Measurements from ENCODE around the gene GPR15.
"Not testable (repeated sequence)": the region's sequence is repeated elsewhere in the genome, so short reads cannot be mapped to it uniquely, and the experiment has no call there.

GPR15 gene

DNA sequence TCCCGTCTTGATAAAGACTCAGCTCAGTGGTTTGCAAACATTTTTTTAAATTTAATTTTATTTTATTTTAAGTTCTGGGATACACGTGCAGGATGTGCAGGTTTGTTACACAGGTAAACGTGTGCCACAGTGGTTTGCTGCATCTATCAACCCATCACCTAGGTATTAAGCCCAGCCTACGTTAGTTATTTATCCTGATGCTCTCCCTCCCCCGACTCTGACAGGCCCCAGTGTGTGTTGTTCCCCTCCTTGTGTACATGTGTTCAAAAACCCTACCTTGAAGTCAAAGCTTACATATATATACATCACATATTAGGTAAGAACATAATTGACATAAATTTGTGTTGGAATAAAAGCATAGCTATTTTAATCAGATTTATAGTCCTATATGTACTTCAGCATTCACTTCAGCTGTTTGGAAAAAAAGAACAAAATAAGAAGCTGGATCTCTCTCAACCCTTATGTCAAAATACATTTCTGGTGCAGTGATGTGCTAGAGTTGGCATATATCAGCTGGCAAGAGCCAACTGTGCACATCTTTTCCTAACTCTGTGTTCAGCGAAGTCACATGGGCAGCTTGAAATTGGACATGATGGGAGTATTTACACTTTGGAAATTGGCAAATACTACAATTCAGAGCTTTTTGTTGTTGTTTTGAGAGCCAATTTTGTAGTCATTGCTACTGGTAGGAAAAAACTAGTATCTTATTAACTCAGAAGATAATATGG, 26.5 kb downstream of the GPR15 start:
- no peak for DNase-seq (ENCODE audit: low read depth)

DNA sequence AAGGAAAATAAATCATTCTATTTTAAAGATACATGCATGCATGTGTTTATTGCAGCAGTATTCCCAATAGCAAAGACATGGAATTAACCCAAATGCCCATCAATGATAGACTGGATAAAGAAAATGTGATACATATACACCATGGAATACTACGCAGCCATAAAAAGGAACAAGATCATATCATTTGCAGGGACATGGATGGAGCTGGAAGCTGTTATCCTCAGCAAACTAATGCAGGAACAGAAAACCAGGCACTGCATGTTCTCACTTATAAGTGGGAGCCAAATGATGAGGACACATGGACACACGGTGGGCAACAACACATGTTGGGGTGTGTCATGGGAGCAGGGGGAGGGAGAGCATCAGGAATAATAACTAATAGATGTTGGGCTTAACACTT, 28.0 kb downstream of the GPR15 start:
- DNase-seq (ENCODE audit: low read depth) = not testable (repeated sequence)

DNA sequence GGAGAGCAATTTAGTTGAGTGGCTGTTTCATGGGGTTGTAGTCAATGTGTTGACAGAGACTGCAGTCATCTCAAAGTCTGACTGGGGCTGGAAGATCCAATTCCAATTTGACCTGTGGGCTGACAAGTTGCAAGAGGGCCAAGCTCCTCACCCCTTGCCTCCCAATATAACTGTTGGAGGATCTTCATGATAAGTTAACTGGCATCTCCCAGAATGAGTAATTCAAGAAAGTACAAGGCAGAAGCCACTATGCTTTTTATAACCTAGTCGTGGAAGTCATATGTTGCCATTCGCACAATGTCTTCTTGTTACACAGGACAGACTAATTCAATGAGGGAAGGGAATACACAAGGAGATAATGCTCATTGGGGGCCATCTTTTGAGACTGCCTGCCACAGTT, 29.1 kb downstream of the GPR15 start:
- no peak for DNase-seq (ENCODE audit: low read depth)

DNA sequence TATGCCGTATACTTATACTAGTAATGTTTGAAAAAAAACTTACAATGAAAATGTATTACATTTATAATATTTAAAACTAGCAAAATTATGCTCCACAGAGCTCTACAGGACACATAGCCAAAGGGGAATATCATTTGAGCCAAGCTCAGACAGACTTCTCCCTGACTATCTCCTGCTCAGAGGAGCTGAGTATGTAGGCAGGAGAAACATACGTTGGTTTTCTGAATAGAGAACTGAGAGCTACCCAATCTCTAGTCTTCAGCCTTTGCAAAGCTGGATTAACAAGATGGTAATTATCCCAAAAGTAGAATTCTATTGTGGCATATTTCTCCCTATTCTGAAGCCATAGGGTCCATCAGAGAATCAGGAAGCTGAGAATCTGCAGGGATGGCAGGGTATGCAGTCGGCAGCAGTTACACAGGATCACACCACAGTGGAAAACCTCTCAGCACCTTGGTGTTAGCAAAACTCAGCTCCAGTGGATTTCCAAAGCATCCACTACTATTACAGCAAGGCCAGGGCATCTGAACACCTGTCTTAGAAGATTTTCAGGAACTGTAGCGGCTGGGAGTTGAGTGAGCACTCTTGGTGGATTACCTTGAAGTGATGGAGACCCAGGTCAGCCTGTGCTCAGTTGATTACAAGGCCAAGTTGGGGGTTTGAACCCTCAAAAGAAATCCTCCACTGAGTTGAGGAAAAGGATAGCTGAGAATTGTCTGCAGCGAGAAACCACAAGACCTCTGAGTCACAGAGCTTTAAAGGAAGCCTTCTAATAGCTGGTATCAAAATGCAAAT, 30.1 kb downstream of the GPR15 start:
- DNase-seq (ENCODE audit: low read depth) = no peak

DNA sequence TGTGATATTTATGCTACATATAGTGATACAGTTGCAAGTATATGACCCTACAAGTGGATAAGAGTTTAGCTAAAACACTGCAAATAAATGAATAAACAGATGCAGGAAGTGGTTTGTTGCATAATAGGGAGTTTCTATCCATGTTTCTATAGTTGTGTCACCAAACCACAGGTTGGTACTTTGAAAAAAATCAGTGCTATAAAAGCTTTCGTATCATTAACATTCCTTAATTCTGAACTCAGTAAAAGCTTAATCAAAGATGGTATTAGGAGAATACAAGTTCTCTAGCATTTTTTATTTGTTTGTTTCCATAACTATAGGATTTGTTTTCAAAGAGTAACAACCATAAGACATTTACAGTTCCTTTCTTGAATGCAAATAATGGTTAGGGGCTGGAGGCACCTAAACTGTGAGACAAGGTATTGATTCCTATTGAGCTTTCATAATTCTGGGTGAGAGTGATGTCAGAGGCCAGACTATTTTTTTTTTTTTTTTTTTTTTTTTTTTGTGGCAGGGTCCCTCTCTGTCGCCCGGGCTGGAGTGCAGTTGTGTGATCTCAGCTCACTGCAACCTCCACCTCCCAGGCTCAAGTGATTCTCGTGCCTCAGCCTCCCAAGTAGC, 32.0 kb downstream of the GPR15 start:
- no peak for DNase-seq (ENCODE audit: low read depth)

DNA sequence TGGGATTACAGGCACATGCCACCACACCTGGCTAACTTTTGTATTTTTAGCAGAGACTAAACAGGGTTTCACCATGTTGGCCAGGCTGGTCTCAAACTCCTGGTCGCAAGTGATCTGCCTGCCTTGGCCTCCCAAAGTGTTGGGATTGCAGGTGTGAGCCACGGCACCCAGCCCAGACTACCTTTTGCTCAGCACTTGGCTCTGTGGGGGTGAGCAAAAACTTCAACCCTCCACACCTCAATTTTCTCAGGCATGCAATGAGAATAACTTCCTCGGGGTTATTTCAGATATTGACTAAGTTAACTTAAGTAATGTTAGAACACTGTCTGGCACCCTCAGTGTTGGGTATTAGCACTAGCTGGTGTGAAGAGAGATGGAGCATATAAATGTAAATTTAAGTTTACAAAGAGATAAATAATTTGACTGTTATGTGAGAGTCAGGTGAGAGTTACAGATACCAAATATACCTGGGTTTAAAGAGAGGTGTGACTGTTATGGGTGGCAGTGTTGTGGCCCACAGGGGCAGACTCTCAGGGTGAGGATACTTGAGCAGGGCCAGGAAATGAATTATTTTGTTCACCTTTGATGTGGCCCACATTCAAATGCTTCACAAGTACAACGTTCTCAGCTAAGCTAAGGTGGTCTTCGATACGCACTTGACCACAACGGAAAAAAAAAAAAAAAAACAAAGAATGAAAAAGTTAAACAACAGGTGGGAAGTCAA, 32.7 kb downstream of the GPR15 start:
- DNase-seq (ENCODE audit: low read depth) = peak; percentile 24

DNA sequence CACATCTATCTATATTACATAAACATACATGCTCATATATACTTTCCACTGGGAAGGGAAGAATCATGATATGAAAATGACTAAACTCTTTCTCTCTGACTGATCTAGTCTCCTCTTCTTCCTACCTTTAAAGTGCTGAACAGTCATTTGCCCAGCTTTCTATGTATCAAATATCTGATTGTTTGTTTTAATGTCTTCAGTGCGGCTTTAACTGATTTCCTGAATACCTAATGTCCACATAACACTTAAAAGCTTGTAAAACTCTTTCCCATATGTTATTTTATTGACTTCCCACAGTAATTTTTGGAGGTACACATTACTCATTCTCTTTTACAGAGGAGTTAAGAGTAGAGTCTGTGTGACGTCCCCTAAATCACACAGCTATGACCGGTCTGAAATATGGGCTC, 33.5 kb downstream of the GPR15 start:
- no peak for DNase-seq (ENCODE audit: low read depth)

DNA sequence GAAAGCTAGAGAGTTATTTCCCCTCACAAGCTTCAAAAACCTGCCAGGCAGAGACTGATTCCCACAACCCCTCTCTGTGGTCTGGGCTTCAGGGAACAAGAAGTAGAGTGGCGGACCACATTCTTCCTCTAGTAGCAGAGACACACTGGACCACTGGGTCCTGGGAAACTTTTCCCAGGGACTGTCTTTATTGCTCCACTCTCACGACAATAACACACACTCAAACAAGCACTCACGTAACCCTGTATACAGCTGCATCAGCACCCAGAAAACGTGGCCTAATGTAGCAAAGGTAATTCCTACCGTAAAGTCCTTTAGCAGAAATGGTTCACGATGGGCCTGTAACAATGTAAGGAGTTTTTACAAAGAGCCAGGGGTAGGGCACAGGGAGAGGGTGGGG, 34.1 kb downstream of the GPR15 start:
- no peak for DNase-seq (ENCODE audit: low read depth)

DNA sequence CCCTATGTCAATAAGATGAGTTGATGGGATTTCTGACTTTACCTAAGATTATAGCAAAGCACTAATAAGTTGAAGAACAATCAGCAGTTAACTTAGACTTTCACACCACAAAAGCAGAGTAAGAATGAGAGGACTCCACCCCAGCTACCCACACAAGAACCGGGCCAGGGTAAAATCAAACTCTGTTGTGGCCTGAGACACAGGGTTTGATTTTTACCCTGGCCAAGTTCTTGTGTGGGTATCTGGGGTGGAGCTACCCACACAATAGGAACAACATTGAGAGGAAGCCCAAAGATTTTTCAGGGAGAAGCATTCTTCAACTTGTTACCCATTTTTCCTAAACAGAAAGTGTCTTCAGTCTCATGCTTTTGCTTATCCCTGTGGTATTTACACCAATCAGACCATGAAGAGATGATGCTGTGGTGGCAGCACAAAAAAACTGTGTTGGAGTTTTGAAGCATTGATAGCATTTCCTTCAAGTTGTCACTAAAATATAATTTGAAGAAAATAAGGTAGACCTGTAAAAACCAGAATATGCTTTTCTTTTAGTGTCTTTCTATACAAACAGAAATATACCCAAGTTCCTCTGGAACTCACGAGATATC, 36.0 kb downstream of the GPR15 start:
- no peak for DNase-seq (ENCODE audit: low read depth)

DNA sequence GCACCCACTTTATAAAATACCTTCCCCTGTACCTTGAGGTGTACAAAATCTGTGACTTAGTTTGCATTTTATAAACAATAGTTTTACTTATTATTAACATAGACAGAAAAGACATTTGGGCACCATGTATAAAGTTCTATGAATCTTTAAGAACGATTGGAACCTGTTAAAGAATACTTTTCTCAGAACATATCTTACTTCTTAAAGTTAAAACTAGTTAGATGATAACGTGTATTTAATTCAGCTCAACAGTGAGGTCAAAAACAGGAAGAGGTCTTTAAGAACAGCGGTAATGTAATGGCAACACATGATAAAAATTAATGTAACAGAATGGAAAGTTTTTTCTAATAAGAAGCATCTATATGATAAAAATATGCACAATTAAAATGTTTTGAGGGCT, 36.6 kb downstream of the GPR15 start:
- no peak for DNase-seq (ENCODE audit: low read depth)

DNA sequence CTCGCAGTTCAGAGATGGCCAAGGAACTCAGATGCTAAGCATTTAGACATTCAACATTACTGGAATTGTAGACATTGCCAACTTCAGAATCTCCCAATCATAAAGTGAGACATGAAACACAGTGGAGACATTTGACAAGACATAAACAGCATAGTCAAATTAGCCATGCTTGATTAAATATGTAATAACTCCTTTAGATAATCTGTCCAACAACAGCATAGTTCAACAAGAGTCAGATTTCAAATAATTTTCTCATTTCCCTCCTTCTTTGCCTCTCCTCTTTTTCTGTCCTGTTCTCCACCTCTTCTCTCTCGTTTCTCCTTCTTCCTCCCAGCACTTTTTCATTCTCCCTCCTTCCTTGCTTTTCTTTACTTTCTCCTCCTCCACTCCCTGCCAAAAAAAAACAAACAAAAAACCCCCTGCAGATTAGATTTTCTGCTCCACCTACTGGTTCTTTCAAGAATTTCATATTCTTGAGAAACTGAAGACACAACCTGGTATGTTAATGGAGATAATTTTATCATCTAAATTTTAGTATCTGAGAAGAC, 41.5 kb downstream of the GPR15 start:
- DNase-seq (ENCODE audit: low read depth) = no peak

DNA sequence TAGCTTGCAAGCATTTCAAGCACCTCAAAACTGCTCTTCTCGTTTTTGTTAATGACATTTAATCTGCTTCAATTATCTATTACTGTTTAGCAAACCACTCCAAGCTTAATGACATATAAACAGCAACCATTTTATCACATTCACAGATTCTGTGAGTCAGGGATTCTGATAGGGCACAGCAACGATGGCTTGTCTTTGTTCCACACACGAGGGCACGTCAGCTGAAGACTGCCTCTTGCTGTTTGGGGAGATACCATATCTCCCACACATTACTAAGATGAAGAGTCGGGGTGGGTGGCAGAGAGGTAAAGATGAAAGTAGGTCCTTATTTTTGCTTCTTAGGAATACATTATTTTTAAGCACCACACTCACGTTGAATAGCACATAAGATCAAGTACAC, 42.4 kb downstream of the GPR15 start:
- DNase-seq (ENCODE audit: low read depth) = no peak

DNA sequence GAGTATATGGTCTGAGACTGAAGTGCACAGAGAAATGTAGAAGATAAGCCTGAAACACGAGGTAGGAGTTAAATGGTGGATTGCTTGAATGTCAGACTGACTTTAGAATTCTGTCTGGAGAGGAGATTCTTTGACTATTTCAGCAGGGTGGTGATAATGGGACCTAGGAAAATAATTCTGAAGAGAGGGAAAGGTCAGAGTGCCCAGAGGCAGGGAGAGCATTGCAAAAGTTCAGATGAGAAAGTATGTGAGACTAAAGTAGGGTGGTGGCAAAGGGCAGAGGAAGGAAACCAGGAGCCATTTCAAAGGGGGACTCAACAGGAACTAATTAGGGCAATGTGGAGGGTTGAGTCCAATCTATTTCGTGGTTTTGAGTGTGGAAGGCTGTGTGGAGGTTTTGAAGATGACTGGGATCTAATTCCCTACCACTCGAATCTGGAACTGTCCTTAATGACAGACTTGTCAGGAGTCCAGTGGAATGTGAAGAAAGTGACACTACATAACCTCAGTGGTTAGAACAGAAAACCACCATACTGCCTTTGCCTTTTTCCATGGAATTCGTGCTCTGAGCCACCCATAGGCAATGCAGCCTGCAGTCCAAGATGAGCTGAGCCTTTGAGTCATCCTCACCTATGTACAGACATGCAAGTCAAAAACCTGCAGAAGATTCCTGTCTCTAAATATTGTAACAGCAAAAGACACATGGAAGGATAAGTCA, 45.6 kb downstream of the GPR15 start:
- no peak for DNase-seq (ENCODE audit: low read depth)

DNA sequence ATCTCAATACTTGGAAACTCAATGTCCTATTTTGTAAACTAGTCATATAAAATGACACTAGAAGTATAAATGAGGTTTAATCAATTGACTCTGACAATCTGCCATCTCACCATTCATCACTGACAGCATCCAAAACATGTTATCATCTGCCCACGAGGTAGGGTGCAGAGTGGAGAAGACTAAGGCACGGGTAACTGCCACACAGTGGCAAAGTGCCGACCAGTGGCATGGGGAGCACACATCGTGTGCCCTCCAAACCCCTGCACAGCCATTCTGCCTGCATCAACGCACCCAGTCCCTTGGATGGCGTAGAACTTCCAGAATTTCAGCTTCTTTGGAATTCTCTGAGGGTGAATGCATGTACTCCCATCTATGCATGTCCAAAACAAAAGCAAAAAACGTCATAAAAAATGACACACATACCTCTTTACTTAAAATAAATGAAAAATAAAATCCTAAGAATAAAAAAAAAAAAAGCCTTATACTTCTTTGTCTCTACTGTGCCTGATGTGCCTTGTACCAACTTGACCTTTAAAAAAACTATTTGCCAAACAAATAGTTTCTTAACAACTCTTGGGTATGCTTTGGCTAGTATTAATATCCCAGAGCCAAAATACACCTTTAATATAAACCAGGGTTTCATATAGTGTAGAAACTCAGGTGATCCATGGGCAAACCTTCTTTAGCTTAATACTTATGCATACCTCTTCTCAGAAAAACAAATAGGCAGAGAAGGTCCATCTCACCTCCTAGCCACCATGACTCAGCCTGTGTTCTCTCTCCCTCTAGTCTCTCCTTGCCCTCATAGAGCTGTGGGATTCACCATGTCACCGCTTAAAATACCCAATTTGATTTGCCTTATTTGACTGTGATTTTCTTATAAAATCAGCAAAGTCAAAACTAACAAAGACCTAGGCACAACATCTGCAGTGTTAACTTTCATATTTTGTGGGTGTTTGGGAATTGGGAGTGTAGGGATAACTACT, 48.9 kb downstream of the GPR15 start:
- no peak for DNase-seq (ENCODE audit: low read depth)

DNA sequence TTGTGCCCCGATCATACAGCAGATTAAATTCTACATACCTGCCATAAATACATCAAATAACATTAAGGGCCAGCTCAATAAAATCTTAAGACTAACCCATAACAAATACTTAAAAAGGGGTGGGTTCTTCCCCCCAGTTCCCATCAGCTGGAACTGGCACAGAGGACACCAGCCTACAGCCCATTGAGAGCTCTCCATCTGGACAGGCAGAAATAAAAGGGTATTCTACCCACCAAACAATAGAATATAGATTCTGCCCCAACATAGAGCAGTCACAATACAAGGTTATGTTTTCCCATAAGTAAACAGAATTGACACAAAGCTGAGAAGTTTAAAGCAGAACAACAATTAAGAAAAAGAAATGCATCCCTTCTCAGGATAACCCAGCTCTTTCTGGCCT, 49.7 kb downstream of the GPR15 start:
- DNase-seq (ENCODE audit: low read depth) = no peak

DNA sequence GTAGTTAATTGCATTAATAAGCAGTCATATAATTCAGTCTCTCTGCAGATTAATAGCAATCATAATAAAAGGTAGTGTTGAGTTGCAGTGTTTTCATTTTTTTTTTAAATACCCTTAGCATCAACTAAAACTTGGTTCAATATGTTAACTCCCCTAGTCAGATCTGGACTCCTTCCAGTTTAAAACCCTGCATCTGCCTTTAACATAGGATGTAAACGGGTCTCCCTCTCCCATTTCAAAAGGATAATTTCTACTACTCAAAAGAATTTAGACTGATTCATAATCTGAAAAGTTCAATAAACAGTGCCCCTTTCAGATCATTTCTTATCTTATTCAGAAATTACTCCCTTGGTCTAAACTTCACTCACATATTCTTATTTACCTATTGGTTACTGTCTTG, 50.3 kb downstream of the GPR15 start:
- no peak for DNase-seq (ENCODE audit: low read depth)

DNA sequence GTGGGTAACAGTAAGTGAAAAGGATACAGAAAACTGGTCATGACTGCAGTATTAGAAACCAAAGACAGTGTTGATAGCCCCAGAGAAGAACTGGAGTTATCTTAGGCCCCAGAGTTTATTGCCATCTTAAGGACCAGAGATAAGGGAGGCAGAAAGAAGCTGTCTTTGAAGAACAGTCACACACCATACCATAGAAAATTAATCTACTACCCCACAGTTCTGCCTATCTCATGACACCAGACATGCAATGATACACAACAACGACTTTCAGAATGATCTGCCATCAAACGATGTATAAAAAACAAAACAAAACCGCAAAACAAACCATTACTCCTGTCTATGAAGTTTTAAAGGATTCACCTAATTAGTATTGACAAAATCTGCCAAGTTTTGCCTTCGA, 52.0 kb downstream of the GPR15 start:
- no peak for DNase-seq (ENCODE audit: low read depth)
